IPS DF 19.7 (cell line): Measurements from ENCODE around the gene RNF145.
"Not testable (repeated sequence)": the region's sequence is repeated elsewhere in the genome, so short reads cannot be mapped to it uniquely, and the experiment has no call there.

Source experiments
- DNase-seq: peaks from one replicate; pipeline ENCODE4 v3.0.0-alpha.2; 2013; ENCODE audit warnings: low read depth, low spot score

The RNF145 gene

DNA sequence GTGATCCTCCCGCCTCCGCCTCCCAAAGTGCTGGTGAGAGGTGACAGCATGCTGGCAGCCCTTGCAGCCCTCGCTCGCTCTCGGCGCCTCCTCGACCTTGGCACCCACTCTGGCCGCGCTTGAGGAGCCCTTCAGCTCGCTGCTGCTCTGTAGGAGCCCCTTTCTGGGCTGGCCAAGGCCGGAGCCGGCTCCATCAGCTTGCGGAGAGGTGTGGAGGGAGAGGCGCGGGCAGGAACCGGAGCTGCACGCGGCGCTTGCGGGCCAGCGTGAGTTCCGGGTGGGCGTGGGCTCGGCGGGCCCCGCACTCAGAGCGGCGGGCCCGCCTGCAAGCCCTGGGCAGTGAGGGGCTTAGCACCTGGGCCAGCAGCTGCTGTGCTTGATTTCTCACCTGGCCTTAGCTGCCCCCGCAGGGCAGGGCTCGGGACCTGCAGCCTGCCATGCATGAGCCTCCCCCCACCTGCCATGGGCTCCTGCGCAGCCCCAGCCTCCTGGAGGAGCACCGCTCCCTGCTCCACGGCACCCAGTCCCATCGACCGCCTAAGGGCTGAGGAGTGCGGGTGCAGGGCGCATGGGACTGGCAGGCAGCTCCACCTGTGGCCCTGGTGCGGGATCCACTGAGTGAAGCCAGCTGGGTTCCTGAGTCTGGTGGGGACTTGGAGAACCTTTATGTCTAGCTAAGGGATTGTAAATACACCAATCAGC lies 90.2 kb downstream of the RNF145 start:
- DNase-seq = not testable (repeated sequence)

DNA sequence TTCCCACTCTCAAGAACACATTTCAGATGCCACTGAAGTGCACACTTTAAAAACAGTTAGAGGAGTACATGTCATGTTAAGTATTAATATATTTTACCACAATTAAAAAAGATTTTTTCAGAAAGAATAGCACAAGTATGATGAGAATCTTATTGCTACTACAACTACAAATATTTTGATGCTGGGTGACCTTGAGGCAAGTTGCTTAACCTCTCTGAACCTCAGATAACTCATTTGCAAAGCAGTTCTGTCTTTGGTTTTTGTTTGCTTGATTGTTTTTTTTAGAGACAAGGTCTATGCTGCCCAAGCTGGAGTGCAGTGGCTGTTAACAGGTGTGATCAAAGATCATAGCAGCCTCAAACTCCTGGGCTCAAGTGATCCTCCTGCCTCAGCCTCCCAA lies 95.9 kb downstream of the RNF145 start:
- DNase-seq = no peak

DNA sequence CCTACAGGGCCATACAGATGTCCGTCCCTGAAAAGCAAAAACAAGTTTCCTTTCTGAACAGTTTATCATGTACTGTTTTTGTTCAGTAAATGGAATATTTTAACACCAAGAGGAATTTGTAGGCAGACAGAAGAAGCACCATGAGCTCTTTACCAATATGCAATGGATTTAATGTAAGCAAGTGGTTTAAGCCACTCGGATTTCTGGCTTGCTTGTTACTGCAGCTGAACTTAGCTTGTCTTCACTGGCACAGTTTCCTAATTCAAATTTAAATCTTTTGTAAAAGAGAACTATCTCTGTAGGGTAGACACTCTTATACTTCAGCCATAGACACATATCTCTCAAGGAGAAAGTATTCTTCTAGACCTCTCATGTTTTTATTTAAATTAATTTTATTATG lies 96.9 kb downstream of the RNF145 start:
- no peak for DNase-seq
